Neural progenitor cell (in vitro differentiated cells): ENCODE measurements around the gene DHRS4L2.
"Not testable (repeated sequence)": the region's sequence is repeated elsewhere in the genome, so short reads cannot be mapped to it uniquely, and the experiment has no call there.

Source experiments
- CTCF ChIP-seq: fragments of 200-600 bp; sonication (generic); IDR thresholded peaks from 2 replicates; pipeline ENCODE4 v1.5.1; 2017; ENCODE audit warnings: antibody characterized with exemption, mild to moderate bottlenecking
- EZH2 ChIP-seq: fragments of 200-600 bp; sonication (generic); IDR thresholded peaks from 2 replicates; pipeline ENCODE4 v1.6.1; 2017; ENCODE audit warnings: antibody characterized with exemption, mild to moderate bottlenecking, moderate library complexity
- EZH2phosphoT487 ChIP-seq: fragments of 200-600 bp; sonication (generic); IDR thresholded peaks from 2 replicates; pipeline ENCODE4 v1.6.1; 2017; ENCODE audit warnings: antibody characterized with exemption

GRCh38 chr14:23969130-23969480 lies 19.6 kb upstream of the DHRS4L2 start:
- TF ChIP-seq CTCF, EZH2, EZH2phosphoT487: not testable (repeated sequence)
